Natural killer cell (primary cell): ENCODE data around the gene PCDH9. TPM values are rescaled to one million over a fixed set of nuclear protein-coding genes. Genes with fewer than 3 reads are reported as not detected.

ENCODE experiments used
- ATAC-seq, 3 donors: fragments of 150-1000 bp in 2 of 3; fragments of 200-7000 bp in 1 of 3; cut with Tn5 transposase; 1 replicate in 1 of 3; 2 replicates in 2 of 3; pipeline ENCODE4 v1.10.0; 2021; ENCODE audit warnings: mild to moderate bottlenecking in 2 of 3, moderate library complexity in 2 of 3
- DNase-seq, 2 donors: peaks; one replicate each; pipeline versions ENCODE4 v3.0.0 to v3.0.0-alpha.2; 2013 to 2021; ENCODE audit warnings: mixed read lengths in 1 of 2
- H3K27ac ChIP-seq: one replicate; pipeline ENCODE4 v1.5.1; 2013; ENCODE audit warnings: mild to moderate bottlenecking, low read length
- H3K27me3 ChIP-seq: one replicate; pipeline ENCODE4 v1.6.1; 2013; ENCODE audit warnings: low read length; ENCODE audit not compliant: control insufficient read depth, insufficient read depth
- H3K36me3 ChIP-seq: one replicate; pipeline ENCODE4 v1.6.1; 2013; ENCODE audit warnings: low read length; ENCODE audit not compliant: control insufficient read depth, insufficient read depth
- H3K4me1 ChIP-seq: one replicate; pipeline ENCODE4 v1.6.1; 2013; ENCODE audit warnings: low read length; ENCODE audit not compliant: control insufficient read depth, insufficient read depth
- H3K4me3 ChIP-seq: one replicate; pipeline ENCODE4 v1.5.1; 2013; ENCODE audit warnings: low read length
- H3K9me3 ChIP-seq: one replicate; pipeline ENCODE4 v1.6.1; 2013; ENCODE audit warnings: low read length; ENCODE audit not compliant: control insufficient read depth, insufficient read depth
- H3K27ac Mint-ChIP-seq, 2 donors: one replicate each; pipeline ENCODE4 v1.8.0; 2022; ENCODE audit warnings: mild to moderate bottlenecking in 2 of 2, mixed read lengths in 2 of 2, moderate library complexity in 1 of 2
- H3K27me3 Mint-ChIP-seq, 2 donors: one replicate each; pipeline ENCODE4 v1.8.0; 2022; ENCODE audit warnings: low read depth in 2 of 2, mixed read lengths in 2 of 2
- H3K36me3 Mint-ChIP-seq: one replicate; pipeline ENCODE4 v1.8.0; 2022; ENCODE audit warnings: mixed read lengths
- H3K4me1 Mint-ChIP-seq, 2 donors: one replicate each; pipeline ENCODE4 v1.8.0; 2022; ENCODE audit warnings: mixed read lengths in 2 of 2
- H3K4me3 Mint-ChIP-seq: one replicate; pipeline ENCODE4 v1.8.0; 2022; ENCODE audit warnings: mild to moderate bottlenecking, moderate library complexity, mixed read lengths
- H3K9me3 Mint-ChIP-seq, 2 donors: one replicate each; pipeline ENCODE4 v1.8.0; 2022; ENCODE audit warnings: mixed read lengths in 2 of 2
- WGBS: methylation state at CpG from one replicate; pipeline ENCODE4 v1.1.7; 2013; ENCODE audit warnings: missing lambda C conversion rate; ENCODE audit not compliant: insufficient coverage; 5-methylcytosine and 5-hydroxymethylcytosine counted together
- intact Hi-C: fragments of 100-400 bp; cut with micrococcal nuclease; formaldehyde crosslinking; loops from one replicate; pipeline ENCODE4 v1.14.2; 2022
- total RNA-seq, 4 donors: library from RNA; stranded (reverse); fragments of 120-200 nt in 1 of 4; gene quantifications; one replicate each; pipeline versions ENCODE4 v1.2.3 to v1.2.4, GENCODE V29; 2013 to 2022
- TF ChIP-seq, protein P1 (sequence below): fragments of 200-600 bp; IDR thresholded peaks from one replicate; pipeline ENCODE4 v1.8.0; 2022; ENCODE audit warnings: antibody characterized with exemption

Gene PCDH9
- total RNA-seq, 3 donors from 2014 or later (not counting 1 experiment from before 2014, with no cell fraction given): 0.43 to 1.5 (median 0.68) TPM

DNA sequence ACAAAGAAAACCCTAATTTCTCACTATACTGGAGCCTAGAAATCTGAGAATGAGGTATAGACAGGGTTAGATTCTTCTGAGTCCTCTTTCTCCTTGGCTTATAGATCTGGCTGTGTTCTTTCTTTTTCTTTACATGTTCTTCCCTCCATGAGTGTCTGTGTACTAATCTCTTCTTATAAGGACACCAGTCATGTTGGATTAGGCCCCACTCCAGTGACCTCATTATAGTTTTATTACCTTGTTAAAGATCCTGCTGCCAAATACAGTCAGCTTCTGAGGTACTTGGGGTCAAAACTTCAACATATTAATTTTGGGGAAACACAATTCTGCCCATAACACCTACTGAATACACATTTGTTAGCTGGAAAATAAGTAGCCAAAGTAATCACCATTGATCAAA, 302.6 kb downstream of the PCDH9 start:
- H3K27ac Mint-ChIP-seq: no peak overlapping the region
- no peaks in the 10 kb centered on the region for H3K36me3 Mint-ChIP-seq
- TF ChIP-seq, protein P1, sequence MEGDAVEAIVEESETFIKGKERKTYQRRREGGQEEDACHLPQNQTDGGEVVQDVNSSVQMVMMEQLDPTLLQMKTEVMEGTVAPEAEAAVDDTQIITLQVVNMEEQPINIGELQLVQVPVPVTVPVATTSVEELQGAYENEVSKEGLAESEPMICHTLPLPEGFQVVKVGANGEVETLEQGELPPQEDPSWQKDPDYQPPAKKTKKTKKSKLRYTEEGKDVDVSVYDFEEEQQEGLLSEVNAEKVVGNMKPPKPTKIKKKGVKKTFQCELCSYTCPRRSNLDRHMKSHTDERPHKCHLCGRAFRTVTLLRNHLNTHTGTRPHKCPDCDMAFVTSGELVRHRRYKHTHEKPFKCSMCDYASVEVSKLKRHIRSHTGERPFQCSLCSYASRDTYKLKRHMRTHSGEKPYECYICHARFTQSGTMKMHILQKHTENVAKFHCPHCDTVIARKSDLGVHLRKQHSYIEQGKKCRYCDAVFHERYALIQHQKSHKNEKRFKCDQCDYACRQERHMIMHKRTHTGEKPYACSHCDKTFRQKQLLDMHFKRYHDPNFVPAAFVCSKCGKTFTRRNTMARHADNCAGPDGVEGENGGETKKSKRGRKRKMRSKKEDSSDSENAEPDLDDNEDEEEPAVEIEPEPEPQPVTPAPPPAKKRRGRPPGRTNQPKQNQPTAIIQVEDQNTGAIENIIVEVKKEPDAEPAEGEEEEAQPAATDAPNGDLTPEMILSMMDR: no peak
- no peaks in the 10 kb centered on the region for H3K27me3 ChIP-seq
- DNase-seq (no peak), ATAC-seq (no peak)
- no peaks in the 10 kb centered on the region for H3K4me1 Mint-ChIP-seq
- H3K4me3 Mint-ChIP-seq: no peak overlapping the region
- H3K9me3 Mint-ChIP-seq: no peaks in the 10 kb centered on the region
- no peak overlapping the region for H3K27ac ChIP-seq
- H3K4me1 ChIP-seq: no peaks in the 10 kb centered on the region
- intact Hi-C loops: no loop called here
- no peaks in the 10 kb centered on the region for H3K9me3 ChIP-seq
- no peaks in the 10 kb centered on the region for H3K27me3 Mint-ChIP-seq
- no peaks in the 10 kb centered on the region for H3K36me3 ChIP-seq
- no peak overlapping the region for H3K4me3 ChIP-seq

DNA sequence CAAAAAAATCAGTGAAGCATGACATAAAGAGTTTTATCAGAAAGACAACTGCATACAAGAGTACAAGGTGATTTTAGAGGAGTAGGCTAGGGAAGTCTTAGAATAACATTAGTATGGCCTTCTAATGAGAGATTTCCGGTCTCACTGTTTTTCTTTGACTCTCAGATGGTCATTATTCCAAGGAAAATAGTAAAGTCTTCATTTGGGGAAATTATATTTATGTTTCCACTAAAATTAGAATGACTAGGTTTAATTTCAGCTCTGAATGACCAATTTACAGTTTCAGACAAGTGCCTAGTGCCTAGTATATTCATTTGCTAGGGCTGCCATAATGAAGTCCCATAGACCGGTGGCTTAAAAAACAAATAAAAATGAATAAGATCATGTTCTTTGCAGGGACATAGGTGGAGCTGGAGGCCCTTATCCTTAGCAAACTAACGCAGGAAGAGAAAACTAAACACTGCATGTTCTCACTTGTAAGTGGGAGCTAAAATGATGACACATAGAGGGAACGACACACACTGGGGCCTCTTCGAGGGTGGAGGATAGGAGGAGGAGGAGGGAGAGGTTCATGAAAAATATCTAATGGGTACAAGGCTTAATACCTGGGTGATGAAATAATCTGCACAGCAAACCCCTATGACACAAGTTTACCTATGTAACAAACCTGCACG, 303.1 kb downstream of the PCDH9 start:
- Histone ChIP-seq H3K4me1 (no peaks in the 10 kb centered on the region), H3K9me3 (no peaks in the 10 kb centered on the region), H3K36me3 (no peaks in the 10 kb centered on the region), H3K4me3 (no peak overlapping the region), H3K27ac (no peak overlapping the region), H3K27me3 (no peaks in the 10 kb centered on the region)
- no peak overlapping the region for H3K4me3 Mint-ChIP-seq
- no peaks in the 10 kb centered on the region for H3K36me3 Mint-ChIP-seq
- no peak overlapping the region for H3K27ac Mint-ChIP-seq
- no peak for ATAC-seq
- intact Hi-C loops: no loop called here
- 90% methylated on average over 6 of the region's 6 CpGs for WGBS
- no peak for DNase-seq
- H3K9me3 Mint-ChIP-seq: no peaks in the 10 kb centered on the region
- TF ChIP-seq, protein P1: no peak
- H3K4me1 Mint-ChIP-seq: no peaks in the 10 kb centered on the region
- H3K27me3 Mint-ChIP-seq: no peaks in the 10 kb centered on the region

DNA sequence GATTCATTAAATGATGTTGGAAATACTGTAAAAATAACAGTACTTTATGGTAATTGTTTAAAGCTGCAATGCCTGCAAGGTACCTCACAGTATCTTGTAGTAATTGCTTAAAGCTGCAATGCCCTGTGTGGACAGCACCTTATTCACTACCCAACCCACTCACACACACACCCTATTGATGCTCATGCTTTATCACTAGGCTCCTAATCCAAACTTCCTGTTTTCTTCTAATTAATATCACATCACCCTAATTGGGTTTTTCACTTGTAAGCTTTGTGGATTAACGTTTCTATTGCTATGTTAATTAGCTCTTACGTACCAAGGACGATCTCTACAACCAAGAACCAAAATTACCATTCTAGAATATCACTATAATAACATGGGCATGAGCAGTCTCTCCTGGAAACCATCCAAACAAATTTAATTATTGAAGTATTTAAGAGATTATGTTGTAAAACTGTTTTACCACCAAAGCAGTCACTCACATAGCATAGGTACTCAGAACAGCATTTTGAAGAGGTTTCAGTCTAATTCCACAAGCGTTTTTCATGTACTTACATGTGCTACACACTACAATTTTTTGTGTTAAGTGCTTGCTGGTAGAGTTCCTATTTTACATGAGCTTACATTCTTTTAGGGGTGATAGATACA, 303.8 kb downstream of the PCDH9 start:
- WGBS: 94% methylated on average over 2 of the region's 4 CpGs
- TF ChIP-seq, protein P1: no peak

More for the DNA sequence above, 303.8 kb downstream of the PCDH9 start:
- no peaks in the 10 kb centered on the region for H3K9me3 Mint-ChIP-seq
- H3K9me3 ChIP-seq: no peaks in the 10 kb centered on the region
- no peak overlapping the region for H3K27ac Mint-ChIP-seq
- intact Hi-C loops: no loop called here
- no peak overlapping the region for H3K4me3 Mint-ChIP-seq
- no peaks in the 10 kb centered on the region for H3K36me3 Mint-ChIP-seq
- no peaks in the 10 kb centered on the region for H3K4me1 Mint-ChIP-seq
- no peak overlapping the region for H3K27ac ChIP-seq
- H3K27me3 ChIP-seq: no peaks in the 10 kb centered on the region
- H3K27me3 Mint-ChIP-seq: no peaks in the 10 kb centered on the region
- DNase-seq: no peak
- no peak for ATAC-seq
- H3K36me3 ChIP-seq: no peaks in the 10 kb centered on the region
- H3K4me1 ChIP-seq: no peaks in the 10 kb centered on the region
- H3K4me3 ChIP-seq: no peak overlapping the region
